HG02973 (cell line): ENCODE measurements around the gene ATRAID.

ENCODE experiments used
- ATAC-seq: cut with Tn5 transposase; IDR thresholded peaks from one replicate; pipeline ENCODE4 v1.9.1; 2021; ENCODE audit warnings: moderate library complexity; ENCODE audit not compliant: unreplicated experiment

ATRAID gene

DNA sequence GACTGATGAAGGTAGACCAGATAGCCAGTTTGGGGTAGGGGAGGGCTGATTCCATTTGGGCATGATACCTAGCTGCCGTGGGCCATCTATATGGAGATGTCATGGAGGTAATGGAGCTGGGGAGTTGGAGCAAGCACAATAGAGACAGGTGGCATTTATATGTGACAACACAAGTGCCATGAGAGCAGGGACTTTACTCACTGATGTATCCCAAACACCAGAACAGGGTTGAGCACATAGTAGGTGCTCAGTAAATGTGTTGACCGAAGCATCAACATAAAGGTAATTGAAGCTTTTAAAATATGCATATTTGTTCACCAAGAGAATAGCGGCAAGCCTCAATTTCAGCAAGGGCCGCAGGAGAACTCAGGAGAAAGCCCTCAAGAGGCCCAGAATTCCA, 36.1 kb downstream of the ATRAID start:
- no peak for ATAC-seq

DNA sequence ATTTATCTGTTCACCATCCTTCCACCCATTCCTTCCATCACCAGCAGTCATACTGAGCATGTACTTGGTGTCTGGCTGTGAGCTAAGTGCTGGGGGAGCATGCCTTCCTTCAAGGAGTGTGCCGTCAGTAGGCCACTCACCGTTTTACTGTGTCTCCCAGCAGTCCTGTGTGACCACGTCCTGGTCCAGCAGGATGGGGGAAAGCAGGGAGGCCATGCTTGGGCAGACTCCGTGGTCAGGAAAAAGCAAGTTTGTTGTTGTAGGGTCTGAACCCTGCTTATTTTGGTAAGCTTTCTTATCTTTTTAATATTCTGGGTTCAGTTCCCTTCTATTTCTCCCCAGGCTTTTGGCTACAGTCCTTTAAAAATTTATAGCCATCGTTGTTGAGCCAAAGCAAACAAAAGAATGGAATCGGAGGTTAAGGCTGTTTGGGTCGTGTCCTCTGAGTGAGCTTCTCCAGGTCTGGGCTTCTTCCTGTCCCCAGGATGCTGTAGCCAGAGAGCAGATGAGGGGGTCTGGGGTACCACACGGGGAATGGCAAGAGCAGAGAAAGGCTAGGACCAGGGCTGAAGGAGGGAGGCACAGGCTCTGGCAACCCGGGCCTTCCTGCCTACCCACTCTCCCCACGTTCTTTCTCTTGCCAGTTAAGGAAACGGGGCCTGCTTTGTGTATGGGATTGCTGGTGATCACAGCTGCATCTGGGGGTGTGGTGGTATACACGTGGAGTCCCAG, 37.5 kb downstream of the ATRAID start:
- no peak for ATAC-seq

DNA sequence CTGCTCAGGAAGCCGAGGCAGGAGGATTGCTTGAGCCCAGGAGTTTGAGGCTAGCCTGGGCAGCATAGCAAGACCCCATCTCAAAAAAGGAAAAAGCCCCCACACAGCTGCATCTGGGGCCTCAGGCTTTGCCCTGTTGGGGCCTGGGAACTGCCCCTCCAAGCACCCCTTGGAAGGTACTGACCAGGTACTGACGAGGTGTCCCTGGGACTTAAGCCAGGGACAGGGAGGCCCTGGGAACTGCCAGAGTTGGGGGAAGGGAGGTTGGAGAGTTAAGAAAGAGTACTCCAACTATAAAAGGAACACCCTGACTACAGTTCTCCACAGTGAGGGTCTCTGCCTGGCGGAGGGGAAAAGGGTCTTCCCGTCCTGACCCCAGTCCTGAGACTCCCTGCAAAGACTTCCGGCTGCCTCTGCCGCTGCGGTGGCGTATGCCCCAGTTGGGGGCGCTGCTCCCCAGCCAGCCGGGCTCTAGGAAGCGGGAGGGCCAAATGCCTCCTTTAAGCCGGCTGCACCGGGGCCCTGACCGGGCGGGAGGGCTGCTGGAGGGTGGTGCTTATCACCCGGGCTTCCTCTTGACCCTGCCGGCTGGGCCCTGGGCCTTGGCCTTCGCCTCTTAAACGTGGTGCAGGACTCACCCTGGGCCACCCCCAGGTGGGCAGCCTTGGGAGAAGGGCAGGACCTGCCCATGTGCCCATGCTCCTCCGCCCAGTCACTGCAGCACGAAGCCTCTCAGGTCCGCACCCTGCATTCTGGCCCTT, 38.2 kb downstream of the ATRAID start:
- ATAC-seq, result no peak

DNA sequence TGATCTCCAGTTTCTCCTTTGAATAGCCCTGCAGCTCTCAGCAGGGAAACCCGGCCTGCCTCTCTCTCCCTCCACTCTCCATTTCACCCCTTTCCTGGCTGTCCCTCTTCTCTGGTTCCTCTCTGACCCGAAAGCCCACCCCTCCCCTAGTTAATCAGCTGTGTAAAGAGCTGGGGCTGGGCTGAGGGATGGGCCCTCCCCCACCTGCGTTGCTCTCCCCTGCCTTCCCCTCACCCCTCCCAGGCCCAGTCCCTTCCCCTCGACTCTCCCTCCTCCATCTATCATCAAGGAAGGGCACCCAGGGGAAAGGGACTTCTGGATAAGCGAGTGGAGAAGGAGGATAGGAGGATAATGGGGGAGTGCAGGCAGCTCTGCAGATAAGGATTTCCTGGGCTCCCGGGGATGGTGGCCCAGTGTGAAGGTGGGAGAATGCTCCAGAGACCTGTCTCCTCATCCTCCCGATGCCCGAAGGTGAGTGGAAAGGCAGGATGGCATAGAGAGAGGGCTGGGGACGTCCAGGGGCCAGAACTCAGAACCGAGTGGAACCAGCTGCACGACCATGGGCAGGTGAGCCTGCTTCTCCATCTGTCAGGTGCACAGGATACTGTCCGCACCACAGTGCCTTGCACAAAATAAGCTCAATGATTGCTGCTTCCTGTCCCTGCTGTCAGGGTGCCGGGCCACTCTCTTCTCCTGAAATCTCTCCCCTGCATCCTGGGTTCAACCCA, 39.0 kb downstream of the ATRAID start:
- no peak for ATAC-seq

DNA sequence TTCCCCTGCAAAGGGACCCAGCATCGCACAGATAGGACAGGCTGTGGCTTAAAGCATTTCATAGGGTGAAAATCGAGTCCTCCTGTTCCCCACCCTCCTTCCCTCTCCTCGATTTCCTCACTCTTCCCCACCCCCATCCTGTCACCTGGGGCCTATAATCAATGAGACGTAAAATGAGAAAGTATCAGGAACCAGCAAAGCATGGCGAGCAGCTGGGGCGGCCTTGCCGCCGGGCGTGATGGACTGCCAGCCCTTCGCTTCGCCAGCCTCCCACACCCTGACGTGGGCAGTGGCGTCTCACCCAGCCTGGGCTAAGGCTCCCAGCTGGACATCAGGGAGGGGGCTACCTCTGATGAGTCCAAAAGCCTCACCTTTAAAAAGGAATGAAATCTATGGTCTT, 39.9 kb downstream of the ATRAID start:
- no peak for ATAC-seq

DNA sequence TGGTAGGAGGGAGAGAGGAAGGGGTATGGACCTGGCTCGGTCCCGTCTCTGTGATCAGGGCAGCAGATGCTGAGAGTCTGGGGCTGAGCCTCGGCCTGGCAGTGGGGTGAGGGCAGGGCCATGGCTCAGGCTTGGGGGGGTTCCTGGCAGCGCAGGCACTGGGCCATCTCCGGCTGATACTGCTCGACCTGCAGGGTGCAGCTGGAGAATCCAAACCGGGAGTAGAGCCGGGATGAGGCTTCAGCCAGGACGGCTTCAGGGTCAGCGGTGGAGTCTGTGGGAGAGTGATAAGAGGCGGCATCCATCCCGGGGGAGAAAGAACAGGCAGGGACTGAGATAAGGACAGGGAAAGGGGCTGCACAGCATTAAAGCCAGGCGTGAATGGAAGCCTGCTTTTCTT, 43.3 kb downstream of the ATRAID start:
- ATAC-seq, result no peak

DNA sequence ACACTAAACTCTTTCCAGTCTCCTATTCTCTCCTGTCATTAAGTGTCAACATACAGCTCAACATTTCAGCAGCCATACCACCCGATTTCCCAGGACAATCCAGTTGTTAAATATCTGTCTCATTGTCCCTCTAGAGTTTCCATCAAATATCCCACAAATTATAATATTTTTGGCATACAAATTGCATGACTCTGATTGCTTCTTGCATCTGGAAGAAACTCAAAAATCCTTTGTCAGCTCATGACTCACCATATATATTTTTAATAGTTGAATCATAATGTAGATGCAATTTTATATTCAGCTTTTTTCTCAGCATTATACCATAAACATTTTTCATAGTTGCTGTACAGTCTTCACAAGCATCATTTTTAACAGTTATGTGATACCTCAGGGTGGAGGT, 43.8 kb downstream of the ATRAID start:
- ATAC-seq, result no peak

DNA sequence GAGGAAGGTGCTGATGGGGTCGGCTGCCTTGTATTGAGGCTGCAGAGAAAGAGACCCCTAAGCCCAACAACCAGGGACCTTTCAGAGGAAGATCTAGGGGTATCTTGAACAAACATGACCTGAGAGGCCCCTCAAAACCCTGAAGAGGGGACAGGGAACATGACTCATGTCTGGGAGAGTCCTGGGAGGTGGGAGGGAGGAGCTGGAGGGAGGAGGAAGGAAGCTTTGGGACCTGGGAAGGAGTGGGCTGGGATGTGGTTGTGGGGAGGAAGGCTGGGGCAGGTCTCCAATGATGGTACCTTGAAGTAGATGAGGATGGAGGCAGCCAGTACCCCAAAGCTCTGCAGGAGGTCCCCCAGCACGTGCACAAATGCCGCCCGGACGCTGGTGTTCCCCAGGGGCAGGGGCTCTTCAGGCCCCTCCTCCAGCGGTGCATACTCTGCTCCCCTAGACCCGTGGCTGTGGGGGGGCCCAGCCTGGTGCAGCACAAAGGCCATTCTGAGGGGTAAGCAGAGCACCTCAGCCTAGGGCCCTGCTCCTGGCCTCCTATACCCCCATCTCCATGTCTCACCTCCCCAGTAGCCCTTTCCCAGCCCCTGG, 45.1 kb downstream of the ATRAID start:
- ATAC-seq, result no peak

DNA sequence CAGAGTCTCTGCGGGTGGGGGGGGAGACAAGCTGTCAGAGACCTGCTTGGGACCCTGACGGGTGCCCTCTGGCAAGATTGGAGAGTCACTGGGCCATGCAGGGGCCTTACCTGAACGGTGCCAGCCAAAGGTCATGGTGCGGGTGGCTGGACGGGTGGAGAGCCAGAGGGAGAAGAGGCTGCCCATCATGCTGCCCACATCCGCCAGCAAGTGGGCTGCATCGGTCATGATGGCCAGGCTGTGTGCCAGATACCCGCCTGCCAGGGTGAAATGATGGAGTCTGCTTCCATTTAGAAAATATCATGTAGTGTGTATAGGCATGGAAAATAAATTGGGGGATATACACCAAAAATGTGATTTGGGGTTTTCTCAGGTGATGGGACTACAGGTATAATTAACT, 46.2 kb downstream of the ATRAID start:
- ATAC-seq, result no peak

DNA sequence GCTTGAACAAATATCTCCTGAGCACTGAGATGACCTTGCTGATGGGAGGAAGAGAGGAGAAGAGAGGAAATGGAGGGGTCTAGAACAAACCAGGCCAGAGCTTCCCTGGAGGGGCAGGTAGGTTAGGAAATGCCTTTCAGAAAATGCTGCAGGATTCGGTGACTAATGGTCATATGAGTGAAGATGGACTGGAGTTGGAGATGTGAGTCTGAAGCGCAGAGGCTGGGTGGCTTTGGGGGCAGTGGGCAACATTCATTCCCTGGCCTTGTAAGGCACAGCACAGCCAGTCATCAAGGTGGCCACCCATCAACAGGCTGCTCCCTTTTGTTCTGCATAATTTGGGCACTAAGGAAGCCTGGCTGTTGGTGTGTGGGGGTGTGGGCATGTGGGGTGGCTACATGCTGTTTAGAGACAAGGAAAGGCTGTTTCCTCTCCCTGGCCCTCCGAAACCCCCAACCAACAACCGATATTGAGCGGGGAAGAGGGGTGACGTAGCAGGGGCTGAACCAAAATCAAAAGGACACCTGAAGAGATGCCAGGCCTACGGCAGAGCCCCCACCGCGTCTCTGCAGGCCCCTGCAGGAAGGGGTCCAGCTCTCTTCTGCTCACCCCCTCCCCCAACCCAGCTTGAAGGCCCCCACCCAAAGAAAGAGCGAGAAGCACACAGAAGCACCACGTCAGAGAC, 49.5 kb downstream of the ATRAID start:
- no peak for ATAC-seq

DNA sequence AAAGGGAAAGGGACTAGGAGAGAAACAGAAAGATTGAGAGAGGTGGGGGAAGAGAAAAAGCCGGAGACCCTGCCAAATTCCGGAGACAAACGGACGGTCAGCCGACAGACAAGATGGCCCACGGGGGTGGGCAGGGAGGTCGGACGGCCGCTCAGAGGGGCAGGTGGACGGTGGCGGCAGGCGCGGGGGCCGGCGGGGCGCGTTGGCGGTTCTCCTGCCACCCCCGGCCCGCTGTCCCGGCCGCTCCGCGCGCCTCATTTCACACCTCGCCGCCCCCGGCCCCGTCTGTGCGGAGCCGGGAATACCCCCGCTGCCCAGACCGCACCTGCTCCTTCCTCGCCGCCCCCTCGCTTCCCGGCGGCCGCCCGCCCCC, 50.1 kb downstream of the ATRAID start:
- ATAC-seq, result no peak

DNA sequence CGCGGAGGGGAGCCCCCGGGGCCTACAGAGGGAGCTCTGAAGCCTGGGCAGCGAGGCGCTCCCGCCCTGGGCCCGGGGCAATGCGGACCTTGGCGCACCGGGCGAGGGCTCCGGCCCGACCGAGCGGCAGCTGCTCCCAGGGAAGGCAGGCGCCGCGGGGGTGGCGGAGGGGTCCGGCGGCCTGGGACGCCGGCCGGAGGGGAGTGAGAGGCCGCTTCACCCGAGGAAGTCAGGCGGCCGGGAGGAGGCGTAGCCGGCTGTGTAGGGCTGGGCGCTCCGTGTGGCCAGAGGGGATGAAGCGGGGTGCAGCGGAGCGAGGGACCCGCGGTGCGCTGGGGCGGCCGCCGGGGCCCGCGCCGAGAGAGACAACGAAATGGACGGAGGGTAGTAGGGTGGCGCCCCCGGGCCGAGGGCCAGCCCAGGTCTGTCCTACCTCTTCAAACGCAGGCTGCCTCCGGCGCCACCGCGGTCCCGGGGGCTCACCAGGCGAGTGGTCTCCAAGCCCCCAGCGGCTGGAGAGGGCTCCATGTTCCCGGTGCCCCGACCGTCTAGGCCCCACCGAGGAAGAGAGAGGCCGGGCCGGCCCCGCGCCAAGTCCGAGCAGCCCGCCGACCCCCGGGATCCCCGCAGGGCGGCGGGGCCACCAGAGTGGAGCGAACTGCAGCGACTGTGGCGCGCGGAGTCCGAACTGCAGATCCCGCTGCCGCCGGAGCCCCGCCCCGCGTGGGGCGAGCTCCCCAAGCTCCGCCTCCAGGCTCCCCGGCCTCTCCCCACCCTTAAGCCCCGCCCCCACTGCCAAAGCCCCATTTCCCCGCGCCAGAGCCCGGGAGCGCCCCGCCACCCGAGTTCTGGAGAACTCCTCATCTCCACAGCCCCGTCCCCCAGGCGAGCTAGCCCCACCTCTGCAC, 50.8 kb downstream of the ATRAID start, which contains the start of gene SLC30A3:
Gene SLC30A3 (minus strand): TSS at position 669 of the 908 bp plus-strand sequence. CDS start 141 bp downstream, at position 528.
- no peak for ATAC-seq

DNA sequence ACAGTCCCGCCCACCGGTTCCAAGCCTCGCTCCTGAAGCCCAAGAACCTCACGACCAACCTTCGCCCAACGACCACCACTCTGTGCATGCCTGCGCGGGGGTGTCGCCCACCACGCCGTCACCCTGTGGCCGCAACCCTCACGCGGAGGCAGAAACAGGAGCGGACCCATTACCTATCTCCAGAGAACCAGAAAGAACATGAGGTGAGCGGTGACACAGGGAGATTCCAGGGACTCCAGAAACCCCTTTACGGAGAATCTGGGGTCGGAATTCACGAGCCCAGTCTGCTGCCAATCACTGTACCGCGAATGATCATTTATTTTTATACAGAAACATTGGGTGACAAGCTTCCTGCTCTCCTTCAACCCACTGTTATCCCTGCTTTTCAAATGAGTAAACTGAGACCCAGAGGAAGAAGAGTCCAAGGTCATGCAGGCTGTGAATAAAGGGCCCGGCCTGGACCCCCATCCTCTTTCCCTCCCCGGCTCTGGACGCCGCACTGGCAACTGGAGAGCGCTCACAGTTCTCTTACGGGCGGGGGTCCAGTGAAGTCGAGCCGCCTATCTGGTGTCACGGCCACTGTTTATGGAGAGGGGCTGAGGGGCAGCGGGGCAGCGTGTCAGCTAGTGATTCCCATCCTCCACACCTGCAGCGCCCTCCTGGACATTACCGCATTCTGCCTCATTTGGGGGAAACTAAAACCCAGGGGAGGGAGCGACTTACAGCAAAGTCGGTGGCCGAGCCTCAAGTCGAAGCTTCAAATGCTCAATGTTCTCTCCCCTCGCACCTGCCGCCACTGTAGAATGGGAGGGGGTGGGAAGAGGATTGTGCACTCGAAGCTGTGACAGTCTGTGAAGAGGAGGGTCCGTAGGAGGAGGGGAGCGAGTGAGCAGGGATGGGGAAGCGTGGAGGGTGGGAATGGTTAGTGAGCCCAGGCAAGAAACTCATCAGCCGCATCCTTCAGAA, 51.7 kb downstream of the ATRAID start:
- ATAC-seq, result no peak

DNA sequence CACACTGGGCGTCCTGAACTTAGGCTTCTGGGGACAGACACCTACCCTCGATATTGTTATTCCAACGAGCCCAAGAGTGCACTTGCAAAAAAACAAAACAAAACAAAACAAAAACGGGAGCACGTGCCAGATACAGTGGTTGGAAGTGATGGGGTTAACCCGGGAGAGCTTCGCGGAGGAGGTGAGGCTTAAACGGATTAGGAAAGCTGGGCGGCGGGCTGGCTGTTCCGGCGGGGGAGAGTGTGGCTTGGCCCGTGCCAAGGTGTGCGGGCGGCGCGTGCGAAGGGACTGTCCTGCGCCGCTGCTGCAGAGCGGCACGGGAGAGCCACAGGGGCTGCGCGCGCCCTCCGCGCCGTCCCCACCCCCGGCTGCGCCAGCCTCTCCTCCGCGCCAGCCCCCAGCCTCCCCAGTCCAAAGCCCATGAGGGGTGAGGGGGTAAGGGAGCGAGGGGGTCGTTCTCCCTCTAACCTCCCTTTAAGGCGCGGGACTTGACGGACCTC, 52.5 kb downstream of the ATRAID start:
- no peak for ATAC-seq

DNA sequence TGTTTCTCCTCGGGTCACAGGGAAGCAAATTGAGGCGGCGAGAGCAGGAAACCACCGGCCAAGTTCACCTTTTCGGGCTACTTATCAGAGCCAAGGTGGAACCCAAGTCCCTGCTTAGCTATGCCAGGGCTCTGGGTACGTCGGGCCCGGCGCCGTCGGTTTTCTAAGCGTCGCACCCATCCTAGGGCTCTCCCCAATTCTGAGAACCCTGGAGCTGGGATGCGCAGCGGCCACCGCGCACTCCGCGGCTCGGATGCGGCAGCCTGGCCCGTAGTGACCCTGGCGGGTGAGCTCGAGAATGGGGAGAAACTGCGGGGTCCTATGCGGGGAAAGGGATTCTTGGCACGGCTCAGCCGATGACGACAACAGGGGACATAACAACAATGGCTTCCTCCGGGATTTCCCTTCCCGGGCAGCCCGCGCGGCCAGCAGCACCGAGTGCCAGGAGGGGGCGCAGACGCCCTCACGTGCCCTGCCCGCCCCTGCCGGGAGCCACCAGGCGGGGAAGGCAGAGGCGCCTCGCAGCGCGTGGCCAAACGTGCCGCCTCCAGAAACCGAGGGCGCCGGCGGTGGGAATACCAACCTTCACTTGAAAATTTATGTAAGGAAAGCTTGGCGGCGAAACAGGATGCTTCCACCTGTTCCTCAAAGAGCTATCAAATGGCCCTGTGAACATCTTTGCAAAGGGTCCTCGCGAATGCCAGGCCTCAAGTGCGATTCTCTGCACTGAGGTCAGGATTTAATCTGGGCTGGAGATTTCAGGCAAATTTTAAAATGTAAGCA, 53.1 kb downstream of the ATRAID start:
- no peak for ATAC-seq

DNA sequence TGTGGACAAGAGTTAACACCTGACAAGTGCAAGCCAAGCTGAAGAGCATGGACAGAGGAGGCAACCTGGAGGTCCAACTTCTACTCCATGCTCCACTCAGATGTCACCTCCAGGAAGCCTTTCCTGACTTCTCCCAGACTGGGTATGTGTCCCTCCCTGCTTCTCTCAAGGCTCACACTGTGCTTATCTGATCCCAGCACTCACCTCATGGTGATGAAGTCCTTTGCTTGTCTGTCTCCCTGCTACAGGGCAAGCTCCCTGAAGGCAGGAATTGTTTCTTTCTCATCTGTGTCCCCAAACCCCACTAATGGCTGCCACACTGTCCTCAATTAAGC, 53.7 kb downstream of the ATRAID start:
- ATAC-seq, result no peak
